BE2C (cell line): Measurements from ENCODE around the gene ASF1B. TPM values are rescaled to one million over a fixed set of nuclear protein-coding genes. Genes with fewer than 3 reads are reported as not detected.
"Not testable (repeated sequence)": the region's sequence is repeated elsewhere in the genome, so short reads cannot be mapped to it uniquely, and the experiment has no call there.

Experiments
- DNase-seq: peaks from one replicate; pipeline ENCODE4 v3.0.0-alpha.2; 2020
- H3K27me3 ChIP-seq: fragments of 250-450 bp; sonication (Bioruptor Pico); 2 replicates; pipeline ENCODE4 v1.5.1; 2020; ENCODE audit warnings: mild to moderate bottlenecking
- H3K36me3 ChIP-seq: fragments of 250-450 bp; sonication (Bioruptor Pico); 2 replicates; pipeline ENCODE4 v1.5.1; 2020; ENCODE audit warnings: mild to moderate bottlenecking
- H3K4me1 ChIP-seq: fragments of 250-450 bp; sonication (Bioruptor Pico); 2 replicates; pipeline ENCODE4 v1.5.1; 2020
- H3K4me3 ChIP-seq: 2 replicates; pipeline ENCODE4 v1.5.1; 2011; ENCODE audit warnings: low read depth, low read length
- H3K9me3 ChIP-seq: fragments of 250-450 bp; sonication (Bioruptor Pico); 2 replicates; pipeline ENCODE4 v1.5.1; 2020
- CTCF ChIP-seq: IDR thresholded peaks from 2 replicates; pipeline ENCODE4 v1.5.1; 2012; ENCODE audit warnings: mild to moderate bottlenecking, low read depth, low read length
- polyA plus RNA-seq: library from polyadenylated mRNA; unstranded; fragments of >200 nt; gene quantifications from one replicate; pipeline ENCODE4 v1.2.1, GENCODE V29; 2012; ENCODE audit warnings: low read depth, missing spikeins; ENCODE audit not compliant: insufficient read length, insufficient read depth

The ASF1B gene
- polyA plus RNA-seq, result 3.3 TPM

GRCh38 chr19:14136509-14137281 is at the start of gene ASF1B:
Gene ASF1B (minus strand): TSS chr19:14136589. CDS start chr19:14136456, 133 bp downstream.
- no peaks in the 10 kb centered on the region for H3K27me3 ChIP-seq
- H3K36me3 ChIP-seq, result no peaks in the 10 kb centered on the region
- TF ChIP-seq CTCF, result peak; percentile 81
- peak; percentile 99 for DNase-seq
- H3K4me3 ChIP-seq, result peak within 1 kb of the TSS; percentile 71
- no peaks in the 10 kb centered on the region for H3K9me3 ChIP-seq
- no peaks in the 10 kb centered on the region for H3K4me1 ChIP-seq

GRCh38 chr19:14185691-14186090 is 49.3 kb upstream of the ASF1B start:
- H3K4me1 ChIP-seq, result peaks cover 12% of the 10 kb centered on the region
- not testable (repeated sequence) for H3K36me3 ChIP-seq, H3K27me3 ChIP-seq, H3K4me3 ChIP-seq, DNase-seq, H3K9me3 ChIP-seq

- DNase-seq, result no peak
- no peak for TF ChIP-seq CTCF
- H3K4me1 ChIP-seq, result peaks cover 12% of the 10 kb centered on the region
These were observed 48.8 kb upstream of the ASF1B start for GRCh38 chr19:14185158-14185557.

GRCh38 chr19:14183741-14184350 is 47.5 kb upstream of the ASF1B start:
- TF ChIP-seq CTCF, result no peak; the same call in 1 of the 2 replicates
- DNase-seq, result peak; percentile 74

More at GRCh38 chr19:14185158-14185557, 48.8 kb upstream of the ASF1B start:
- H3K9me3 ChIP-seq, result no peaks in the 10 kb centered on the region
- H3K36me3 ChIP-seq, result peaks cover 7% of the 10 kb centered on the region
- H3K27me3 ChIP-seq, result no peaks in the 10 kb centered on the region
- H3K4me3 ChIP-seq, result no peak overlapping the region

GRCh38 chr19:14182476-14182875 is 46.1 kb upstream of the ASF1B start:
- H3K4me1 ChIP-seq, result peaks cover 12% of the 10 kb centered on the region
- no peaks in the 10 kb centered on the region for H3K9me3 ChIP-seq
- TF ChIP-seq CTCF, result no peak
- no peaks in the 10 kb centered on the region for H3K27me3 ChIP-seq
- H3K36me3 ChIP-seq, result peaks cover 14% of the 10 kb centered on the region
- no peak for DNase-seq
- H3K4me3 ChIP-seq, result no peak overlapping the region

More at GRCh38 chr19:14183741-14184350, 47.5 kb upstream of the ASF1B start:
- Histone ChIP-seq H3K9me3 (no peaks in the 10 kb centered on the region), H3K36me3 (peaks cover 3% of the 10 kb centered on the region; the same call in 1 of the 2 replicates), H3K27me3 (no peaks in the 10 kb centered on the region), H3K4me3 (no peak overlapping the region), H3K4me1 (peaks cover 12% of the 10 kb centered on the region)

- Histone ChIP-seq H3K9me3 (no peaks in the 10 kb centered on the region), H3K4me1 (peaks cover 12% of the 10 kb centered on the region), H3K4me3 (no peak overlapping the region), H3K36me3 (peaks cover 20% of the 10 kb centered on the region), H3K27me3 (no peaks in the 10 kb centered on the region)
- DNase-seq, result no peak
- TF ChIP-seq CTCF, result no peak
These were observed 45.5 kb upstream of the ASF1B start for GRCh38 chr19:14181906-14182305.

- Histone ChIP-seq H3K4me1 (peaks cover 12% of the 10 kb centered on the region), H3K36me3 (peaks cover 23% of the 10 kb centered on the region)
- H3K4me3 ChIP-seq, H3K27me3 ChIP-seq, H3K9me3 ChIP-seq, DNase-seq: not testable (repeated sequence)
These were observed 44.8 kb upstream of the ASF1B start for GRCh38 chr19:14181199-14181598.
